Measurements from ENCODE around the gene PITX3. TPM values are rescaled to one million over a fixed set of nuclear protein-coding genes. Genes with fewer than 3 reads are reported as not detected.

Gene PITX3
- total RNA-seq, 1 experiment from 2014 or later = 1.9 TPM

- H3K4me3 ChIP-seq (replicated peaks in 1 of 2; ENCODE audit: low read depth in 1 of 2, low read length in 2 of 2) = no peak overlapping the region
- H2AFZ ChIP-seq (ENCODE audit: low read depth, low read length, poor library complexity, severe bottlenecking) = no peak overlapping the region
- intact Hi-C loops (cut with micrococcal nuclease) = no loop called here
- H3K9ac ChIP-seq (ENCODE audit: low read length) = no peak overlapping the region
- no peaks in the 10 kb centered on the region for H3K9me3 ChIP-seq (ENCODE audit: control insufficient read depth in 1 of 2, insufficient read depth in 1 of 2, low read depth in 1 of 2, low read length in 2 of 2)
- no peaks in the 10 kb centered on the region for H3K36me3 ChIP-seq (ENCODE audit: control insufficient read depth in 1 of 2, insufficient read depth in 2 of 2, low read length in 2 of 2)
- H3K4me1 ChIP-seq (ENCODE audit: control insufficient read depth in 1 of 2, insufficient read depth in 2 of 2, low read length in 2 of 2) = no peaks in the 10 kb centered on the region
- peaks cover 15% of the 10 kb centered on the region; the same call in 1 of the 2 replicates for H4K20me1 ChIP-seq (ENCODE audit: insufficient read depth)
- RAD21 ChIA-PET (ENCODE audit: low non-redundant PET in 1 of 2, low total read pairs in 2 of 2, uncharacterized antibody in 2 of 2, unreplicated experiment in 2 of 2) = no interaction called here
- no peak overlapping the region for H3K4me2 ChIP-seq (ENCODE audit: low read length)
- TF ChIP-seq EZH2phosphoT487 (IDR thresholded peaks at IDR 0.05; ENCODE audit: borderline replicate concordance) = no peak
- TF ChIP-seq CTCF (IDR thresholded peaks at IDR 0.05 in 2 of 3, conservative IDR thresholded peaks at IDR 0.05 in 1 of 3; ENCODE audit: borderline replicate concordance in 1 of 3, insufficient read depth in 1 of 3, low read depth in 2 of 3, low read length in 2 of 3) = no peak
- TF ChIP-seq ZNF274 (IDR thresholded peaks at IDR 0.05; ENCODE audit: low read depth, low read length) = no peak
- no peak for TF ChIP-seq MAX (IDR thresholded peaks at IDR 0.05)
- no peak for TF ChIP-seq CEBPB (IDR thresholded peaks at IDR 0.05; ENCODE audit: low read depth)
- TF ChIP-seq POLR2AphosphoS5 (IDR thresholded peaks at IDR 0.05; ENCODE audit: low read depth, low read length) = no peak
- TF ChIP-seq SIN3A (IDR thresholded peaks at IDR 0.05; ENCODE audit: low read depth) = no peak
- no peak for TF ChIP-seq CBX3 (IDR thresholded peaks at IDR 0.05; ENCODE audit: low read depth)
- TF ChIP-seq FOSL1 (IDR thresholded peaks at IDR 0.05; ENCODE audit: low read depth) = no peak
- no peak for TF ChIP-seq RAD21 (IDR thresholded peaks at IDR 0.05; ENCODE audit: low read depth)
- TF ChIP-seq ELF1 (IDR thresholded peaks at IDR 0.05; ENCODE audit: borderline replicate concordance, low read depth) = no peak
- TF ChIP-seq ZFX (IDR thresholded peaks at IDR 0.05) = no peak
- TF ChIP-seq EZH2 (IDR thresholded peaks at IDR 0.05) = no peak
- TF ChIP-seq SRF (IDR thresholded peaks at IDR 0.05; ENCODE audit: low read depth) = no peak
- TF ChIP-seq ZBTB33 (IDR thresholded peaks at IDR 0.05; ENCODE audit: extremely low read depth, insufficient replicate concordance, low read length) = no peak
- TF ChIP-seq TCF7L2 (IDR thresholded peaks at IDR 0.05; ENCODE audit: borderline replicate concordance, extremely low read depth, insufficient read depth, insufficient read length) = no peak
- DNase-seq (ENCODE audit: low read depth, low spot score) = no peak
- no peaks in the 10 kb centered on the region for H3K9me2 ChIP-seq (ENCODE audit: insufficient read depth)
- no peaks in the 10 kb centered on the region for H3K27me3 ChIP-seq (ENCODE audit: insufficient read depth, low read length)
- peaks cover 52% of the 10 kb centered on the region for H3K79me2 ChIP-seq (ENCODE audit: insufficient read depth, low read length)
- CTCF ChIA-PET = no interaction called here
- BruUV-seq (replicated peaks) = no TSS peak
- POLR2A ChIA-PET = no interaction called here
- ATAC-seq = no peak
- H3K27ac ChIP-seq (ENCODE audit: low read depth, low read length) = no peak overlapping the region
Measured at GRCh38 chr10:102285133-102285532, 43.8 kb upstream of the PITX3 start.

Data from HCT116 (cell line).